HG02840 (cell line): ENCODE results near the gene APOLD1.
A peak's percentile ranks its signal among the peaks of the same experiment; 100 is the strongest.
"Not testable (repeated sequence)": the region's sequence is repeated elsewhere in the genome, so short reads cannot be mapped to it uniquely, and the experiment has no call there.

Experiments used
- ATAC-seq: cut with Tn5 transposase; IDR thresholded peaks from one replicate; pipeline ENCODE4 v1.9.1; 2021; ENCODE audit warnings: mild to moderate bottlenecking, moderate library complexity, moderate number of reproducible peaks; ENCODE audit not compliant: unreplicated experiment, low FRiP score

The APOLD1 gene

DNA sequence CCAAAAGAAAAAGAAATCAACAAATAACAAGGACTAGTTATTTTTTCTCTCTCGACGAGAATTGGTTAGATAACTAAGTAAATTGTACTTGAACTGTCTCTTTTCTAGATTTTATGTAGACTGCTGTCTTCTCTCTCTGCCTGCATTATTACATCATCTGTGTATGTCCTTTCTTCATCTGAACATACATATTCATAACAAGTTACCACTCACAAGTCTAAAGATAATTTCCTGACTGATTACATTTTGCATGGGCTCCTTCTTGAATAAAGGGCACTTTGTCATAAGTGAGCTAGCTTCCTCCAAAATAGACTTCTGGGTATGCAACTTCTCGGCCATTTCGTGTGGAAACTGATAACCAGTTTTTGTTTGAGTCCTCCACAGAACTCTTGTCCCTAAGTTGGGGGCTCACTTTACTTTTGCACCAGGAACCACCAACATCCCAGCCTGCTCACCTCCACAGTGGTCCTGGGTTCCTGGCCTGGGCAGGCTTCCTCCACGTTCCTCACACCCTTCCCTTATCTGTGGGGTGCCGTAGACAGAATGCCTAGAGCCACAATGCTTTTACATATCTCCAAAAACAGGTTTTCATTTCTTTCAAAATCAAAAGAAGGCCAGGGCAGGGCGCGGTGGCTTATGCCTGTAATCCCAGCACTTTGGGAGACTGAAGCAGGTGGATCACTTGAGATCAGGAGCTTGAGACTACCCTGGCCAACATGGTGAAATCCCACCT is 21.5 kb downstream of the APOLD1 start:
- ATAC-seq = no peak

DNA sequence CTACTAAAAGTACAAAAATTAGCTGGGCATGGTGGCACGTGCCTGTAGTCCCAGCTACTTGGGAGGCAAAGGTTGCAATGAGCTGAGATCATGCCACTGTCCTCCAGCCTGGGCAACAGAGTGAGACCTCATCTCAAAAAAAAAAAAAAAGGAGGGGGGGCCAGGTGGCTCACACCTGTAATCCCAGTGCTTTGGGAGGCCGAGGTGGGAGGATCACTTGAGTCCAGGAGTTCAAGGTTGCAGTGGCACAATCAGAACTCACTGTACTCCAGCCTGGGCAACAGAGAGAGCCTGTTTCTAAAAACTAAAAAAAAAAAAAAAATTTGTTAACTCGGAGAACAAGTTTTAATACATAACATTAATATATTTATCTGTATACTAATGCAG is 22.1 kb downstream of the APOLD1 start:
- not testable (repeated sequence) for ATAC-seq

DNA sequence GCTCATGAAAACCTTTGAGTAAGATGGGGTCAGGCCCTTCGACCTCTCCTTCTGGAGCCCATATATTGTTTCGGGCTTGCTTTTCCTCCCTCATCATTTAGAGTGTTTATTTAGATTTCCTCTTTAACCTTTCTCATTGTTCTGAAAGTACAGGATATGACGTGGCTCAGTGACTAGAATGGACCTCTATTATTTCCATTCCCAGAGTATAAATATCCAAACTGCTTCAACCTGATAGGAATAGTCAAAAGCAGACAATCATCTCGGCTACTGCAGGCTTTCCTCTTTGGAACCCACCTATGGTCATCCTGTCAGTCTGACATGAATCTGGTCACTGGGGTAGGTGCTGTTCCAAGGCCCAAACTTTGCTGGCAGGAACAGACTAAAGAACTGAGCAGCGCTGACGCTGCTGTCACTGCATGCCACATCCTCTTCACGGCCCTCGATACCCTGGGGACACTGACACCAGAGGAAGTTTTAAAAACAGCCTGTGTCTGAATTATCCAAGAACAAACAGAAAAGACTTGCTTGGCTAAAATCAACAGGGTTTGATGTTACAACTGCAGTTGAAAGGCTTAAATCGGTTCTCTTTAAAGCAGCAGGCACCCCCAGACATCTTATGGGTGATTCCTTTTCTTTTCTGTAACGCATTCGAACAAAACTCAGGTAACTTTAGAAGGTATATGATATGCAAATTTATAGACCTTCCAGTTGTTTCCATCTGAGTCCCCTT is 22.7 kb downstream of the APOLD1 start:
- peak; percentile 44 for ATAC-seq

DNA sequence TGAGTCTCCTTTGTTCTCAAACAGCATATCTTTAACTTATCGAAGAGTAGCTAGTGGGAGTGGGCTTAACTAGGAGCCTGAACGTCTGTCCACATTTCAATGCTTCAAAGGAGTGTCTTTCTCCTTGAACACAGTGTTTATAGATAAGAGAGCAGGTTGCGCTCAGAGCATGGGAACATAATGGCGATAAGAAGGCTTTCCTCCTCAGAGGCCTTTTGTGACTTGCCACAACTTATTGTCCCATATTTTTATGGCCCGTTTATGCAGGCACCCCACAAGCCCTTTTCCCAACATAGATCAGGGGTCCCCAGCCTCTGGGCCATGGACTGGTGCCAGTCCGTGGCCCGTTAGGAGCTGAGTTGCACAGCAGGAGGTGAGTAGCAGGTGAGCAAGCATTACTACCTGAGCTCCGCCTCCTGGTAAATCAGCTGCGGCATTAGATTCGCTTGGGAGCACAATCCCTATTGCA is 25.1 kb downstream of the APOLD1 start:
- no peak for ATAC-seq

DNA sequence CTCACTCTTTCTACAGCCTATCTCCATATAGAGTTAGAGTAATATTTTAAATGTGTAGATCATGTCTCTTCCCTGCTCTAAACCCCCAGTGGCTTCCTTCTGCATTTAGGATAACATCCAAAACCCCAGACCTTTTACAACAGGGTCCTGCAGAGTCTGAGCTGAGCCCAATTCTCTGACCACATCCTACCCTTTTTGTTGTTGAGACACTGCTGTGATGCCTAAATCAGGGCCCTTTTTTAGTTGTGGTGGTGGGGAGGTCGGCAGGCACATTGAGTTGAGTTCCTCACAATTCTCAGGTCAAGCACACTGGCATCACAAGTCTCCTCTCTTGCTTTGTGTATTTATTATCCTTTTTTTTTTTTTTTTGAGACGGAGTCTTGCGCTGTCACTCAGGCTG is 25.9 kb downstream of the APOLD1 start:
- ATAC-seq = no peak

DNA sequence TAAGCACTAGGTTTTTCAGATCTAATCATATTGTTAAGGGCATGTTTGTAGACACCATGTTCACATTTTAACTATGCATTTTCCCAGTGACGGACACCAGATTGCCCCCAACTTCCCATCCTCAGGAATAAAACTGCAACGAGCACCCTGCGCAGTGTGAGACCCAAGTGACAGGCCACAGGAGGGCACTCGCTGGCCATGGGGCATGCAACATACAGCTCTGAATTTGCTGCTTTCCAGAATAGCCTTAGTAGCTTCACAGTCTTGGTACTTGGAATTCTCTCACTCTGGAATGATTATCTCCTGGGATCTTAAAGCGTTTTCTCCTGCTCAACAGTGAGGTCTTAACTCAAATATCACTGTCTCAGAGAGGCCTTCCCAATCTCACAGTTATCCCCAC is 26.7 kb downstream of the APOLD1 start:
- ATAC-seq = no peak

DNA sequence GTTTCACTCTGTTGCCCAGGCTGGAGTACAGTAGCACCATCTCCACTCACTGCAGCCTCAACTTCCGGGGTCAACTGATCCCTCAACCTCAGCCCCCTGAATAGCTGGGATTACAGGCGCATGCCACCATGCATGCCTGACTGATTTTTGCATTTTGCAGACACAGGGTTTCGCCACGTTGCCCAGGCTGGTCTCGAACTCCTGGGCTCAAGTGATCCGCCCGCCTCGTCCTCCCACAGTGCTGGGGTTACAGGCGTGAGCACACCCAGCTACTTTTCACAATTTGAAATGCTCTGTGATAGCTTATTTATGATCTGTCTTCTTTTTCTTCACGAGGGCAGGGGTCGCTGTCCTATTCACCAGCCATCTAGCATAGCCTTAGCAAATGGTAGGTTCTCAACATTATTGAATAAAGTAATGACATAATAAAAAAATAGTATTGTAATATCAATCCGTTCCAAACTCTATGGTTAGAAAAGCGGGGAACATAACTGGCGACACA is 27.2 kb downstream of the APOLD1 start:
- ATAC-seq = no peak

DNA sequence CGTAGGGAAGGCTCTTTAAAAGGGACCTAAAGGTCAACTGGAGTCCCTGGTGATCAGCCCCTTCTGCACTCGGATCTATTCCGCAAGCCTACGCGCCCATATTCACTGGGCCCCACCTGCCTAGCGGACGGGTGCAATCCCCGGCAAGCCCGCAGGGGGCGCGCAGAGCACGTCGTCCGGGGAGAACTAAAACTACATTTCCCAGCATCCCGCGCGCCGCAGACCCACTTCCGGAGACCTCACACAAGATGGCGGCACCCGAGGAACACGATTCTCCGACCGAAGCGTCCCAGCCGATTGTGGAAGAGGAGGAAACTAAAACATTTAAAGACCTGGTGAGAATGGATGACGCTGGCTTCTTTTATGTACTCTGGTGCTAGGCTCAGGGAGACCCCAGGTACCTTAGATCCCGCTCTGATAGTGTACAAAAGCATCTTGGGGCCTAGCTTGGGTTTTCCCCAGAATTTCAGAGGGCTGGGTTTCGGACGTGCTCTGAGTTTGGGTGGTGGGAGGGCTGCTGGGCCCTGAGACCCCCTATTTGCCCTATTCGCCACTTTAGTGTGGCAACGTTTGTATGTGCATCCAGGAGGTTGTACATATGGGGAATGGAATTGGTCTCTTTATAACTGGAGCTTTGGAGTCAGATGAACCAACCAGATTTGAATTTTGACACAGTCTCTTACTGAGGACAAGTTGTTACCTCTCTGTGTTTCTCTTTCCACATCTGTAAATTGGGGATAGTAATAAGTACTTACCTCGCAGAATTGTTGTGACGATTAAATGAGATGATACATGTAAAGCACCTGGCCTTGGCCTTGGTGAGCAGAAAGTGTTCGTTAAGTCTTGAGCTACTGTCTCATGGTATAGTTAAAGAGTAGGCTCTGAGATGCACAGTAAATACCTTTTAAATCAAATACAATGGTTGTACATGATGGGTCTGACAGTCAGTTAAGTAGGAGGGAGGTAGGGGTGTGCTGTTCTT is 28.0 kb downstream of the APOLD1 start, which contains the start of gene DDX47:
Gene DDX47, plus strand, starts transcription at position 227 of the 982 bp plus-strand sequence. Its CDS starts 22 bp downstream, at position 249.
- ATAC-seq = peak; percentile 85

DNA sequence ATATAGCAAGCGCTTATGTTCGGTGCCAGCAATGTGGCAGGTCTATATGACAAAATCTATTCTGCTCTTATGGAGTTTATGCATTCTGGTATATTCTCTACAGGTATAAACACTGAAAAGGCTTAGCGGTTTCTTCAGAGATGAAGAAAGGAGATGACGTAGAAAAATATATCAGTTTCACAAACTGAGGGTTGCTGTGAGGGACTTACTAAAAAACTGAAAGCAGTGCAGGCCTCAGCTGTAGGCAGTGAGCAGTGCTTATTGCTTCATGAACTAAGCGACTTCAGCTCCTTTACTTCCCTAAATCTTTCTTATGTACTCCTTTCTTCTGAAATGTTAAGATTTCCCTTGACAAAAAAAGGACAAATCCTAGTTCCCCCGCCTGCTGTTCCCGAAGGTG is 32.2 kb downstream of the APOLD1 start:
- ATAC-seq = no peak

DNA sequence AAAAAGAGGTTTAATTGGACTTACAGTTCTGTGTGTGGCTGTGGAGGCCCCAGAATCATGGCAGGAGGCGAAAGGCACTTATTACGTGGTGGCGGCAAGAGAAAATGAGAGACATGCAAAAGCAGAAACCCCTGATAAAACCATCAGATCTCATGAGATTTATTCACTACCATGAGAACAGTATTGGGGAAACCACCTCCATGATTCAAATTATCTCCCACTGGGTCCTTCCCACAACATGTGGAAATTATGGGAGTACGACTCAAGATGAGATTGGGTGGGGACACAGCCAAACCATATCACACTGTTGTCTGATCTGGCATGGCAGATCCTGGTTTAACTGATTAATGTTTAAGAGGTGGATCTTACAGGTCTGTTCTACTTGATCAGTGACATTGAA is 33.2 kb downstream of the APOLD1 start:
- ATAC-seq = no peak

DNA sequence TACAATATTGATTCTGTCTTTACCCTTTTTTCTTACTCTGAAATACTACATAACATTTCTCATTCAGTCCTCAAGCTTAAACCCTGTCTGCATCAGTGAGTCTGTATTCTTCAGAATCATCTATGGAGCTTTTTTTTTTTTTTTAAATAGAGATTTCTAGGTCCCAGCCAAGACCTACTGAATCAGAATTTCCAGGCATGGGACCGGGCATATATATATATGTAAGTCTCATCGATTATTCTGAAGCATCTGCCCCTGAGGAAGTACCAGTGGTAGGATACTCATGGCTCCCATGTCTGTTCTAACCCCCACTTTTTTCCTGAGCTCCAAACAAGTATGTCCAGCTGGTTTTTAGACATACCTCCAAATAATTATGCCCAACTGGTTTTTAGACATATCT is 33.8 kb downstream of the APOLD1 start:
- ATAC-seq = no peak

DNA sequence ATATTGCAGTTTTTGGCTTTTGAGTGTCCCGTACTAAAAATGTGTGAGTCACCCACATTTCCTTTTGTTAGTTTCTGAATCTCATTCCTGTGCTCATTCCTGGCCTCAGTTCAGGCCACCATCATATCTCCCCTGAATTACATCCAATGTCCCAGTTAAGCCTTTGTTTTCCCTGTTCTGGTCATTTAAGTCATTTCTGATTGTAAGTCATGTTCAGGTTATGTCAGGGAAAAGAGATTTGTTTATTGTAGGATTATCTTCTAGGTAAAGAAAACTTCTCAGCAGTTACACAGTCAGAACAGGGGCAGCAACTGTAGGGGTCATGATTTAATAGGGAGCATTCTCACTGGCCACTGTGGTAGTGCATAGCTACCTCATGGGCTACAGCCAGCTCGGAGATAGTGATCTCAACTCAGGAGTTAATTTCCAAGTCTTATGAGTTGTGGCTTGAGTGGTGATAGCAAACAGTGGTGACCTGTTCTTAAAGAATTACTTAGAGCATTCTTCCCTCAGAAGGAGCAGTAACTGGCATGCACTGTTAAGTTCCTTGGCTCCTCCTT is 34.4 kb downstream of the APOLD1 start:
- no peak for ATAC-seq

DNA sequence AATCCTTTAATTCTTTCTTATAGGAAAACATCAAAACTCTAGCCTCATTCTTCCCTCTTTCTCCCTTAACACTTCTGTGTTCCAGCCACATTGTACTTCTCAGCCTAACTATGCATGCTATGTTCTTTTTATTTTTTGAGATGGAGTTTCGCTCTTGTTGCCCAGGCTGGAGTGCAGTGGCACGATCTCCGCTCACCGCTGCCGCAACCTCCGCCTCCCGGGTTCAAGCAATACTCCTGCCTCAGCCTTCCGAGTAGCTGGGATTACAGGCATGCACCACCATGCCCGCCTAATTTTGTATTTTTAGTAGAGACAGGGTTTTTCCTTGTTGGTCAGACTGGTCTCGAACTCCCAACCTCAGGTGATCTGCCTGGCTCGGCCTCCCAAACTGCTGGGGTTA is 34.9 kb downstream of the APOLD1 start:
- ATAC-seq = not testable (repeated sequence)

DNA sequence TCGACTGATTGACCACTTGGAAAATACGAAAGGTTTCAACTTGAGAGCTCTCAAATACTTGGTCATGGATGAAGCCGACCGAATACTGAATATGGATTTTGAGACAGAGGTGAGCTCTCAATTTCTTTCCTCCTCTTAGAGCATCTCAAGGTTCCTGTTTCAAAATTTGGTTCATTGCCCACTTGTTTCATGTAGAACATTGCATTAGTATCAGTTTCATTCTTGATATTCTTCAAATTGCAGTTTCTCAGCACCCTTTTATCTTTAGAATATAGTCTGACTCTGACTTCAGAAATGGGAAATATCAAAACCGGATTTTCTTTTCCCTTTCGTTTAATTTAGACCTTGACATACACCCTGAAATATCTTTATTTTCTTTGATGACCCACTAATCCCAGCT is 36.5 kb downstream of the APOLD1 start:
- no peak for ATAC-seq

DNA sequence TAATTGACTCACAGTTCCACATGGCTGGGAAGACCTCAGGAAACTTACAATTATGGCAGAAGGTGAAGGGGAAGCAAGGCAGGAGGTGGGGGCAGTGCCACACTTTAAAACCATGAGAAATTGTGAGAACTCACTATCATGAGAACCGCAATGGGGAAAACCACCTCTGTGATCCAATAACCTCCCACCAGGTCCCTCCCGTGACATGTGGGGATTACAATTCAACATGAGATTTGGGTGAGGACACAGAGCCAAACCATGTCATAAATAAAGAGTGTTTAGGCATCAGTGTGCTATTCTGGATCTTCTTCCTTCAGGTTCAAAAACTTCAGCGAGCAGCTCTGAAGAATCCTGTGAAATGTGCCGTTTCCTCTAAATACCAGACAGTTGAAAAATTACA is 37.4 kb downstream of the APOLD1 start:
- ATAC-seq = no peak

DNA sequence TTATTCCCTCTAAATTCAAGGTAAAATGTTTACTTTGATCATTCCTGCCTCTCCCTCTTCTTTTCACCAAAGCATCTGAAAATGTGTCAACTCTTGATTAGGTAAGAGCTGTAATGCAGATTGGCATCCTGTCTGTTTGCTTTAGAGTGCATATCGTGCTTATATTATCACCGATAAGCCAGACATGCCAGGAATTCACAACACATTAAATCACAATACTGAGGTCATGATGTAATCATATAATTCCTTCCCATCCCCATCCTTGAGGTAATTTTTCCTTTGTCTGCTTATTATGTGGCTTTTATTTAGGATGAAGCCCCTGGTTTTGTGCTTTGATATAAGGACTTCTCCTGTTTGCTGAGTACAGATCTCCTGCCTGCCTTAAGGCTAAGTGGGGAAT is 37.8 kb downstream of the APOLD1 start:
- ATAC-seq = no peak

DNA sequence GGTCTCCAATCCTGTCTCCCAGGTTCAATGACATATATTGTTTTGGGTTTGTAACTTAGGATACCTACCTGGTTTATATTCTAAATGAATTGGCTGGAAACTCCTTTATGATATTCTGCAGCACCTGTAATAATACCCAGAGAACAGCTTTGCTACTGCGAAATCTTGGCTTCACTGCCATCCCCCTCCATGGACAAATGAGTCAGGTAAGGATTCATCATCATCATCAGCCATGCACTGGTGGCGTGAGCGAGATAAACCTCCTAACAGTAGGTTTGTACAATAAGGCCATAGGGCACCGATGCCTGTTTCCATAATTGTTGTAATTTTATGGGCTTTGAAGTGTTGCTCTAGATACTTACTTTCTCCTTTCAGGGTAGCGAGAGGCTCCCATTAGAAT is 38.4 kb downstream of the APOLD1 start:
- ATAC-seq = no peak

DNA sequence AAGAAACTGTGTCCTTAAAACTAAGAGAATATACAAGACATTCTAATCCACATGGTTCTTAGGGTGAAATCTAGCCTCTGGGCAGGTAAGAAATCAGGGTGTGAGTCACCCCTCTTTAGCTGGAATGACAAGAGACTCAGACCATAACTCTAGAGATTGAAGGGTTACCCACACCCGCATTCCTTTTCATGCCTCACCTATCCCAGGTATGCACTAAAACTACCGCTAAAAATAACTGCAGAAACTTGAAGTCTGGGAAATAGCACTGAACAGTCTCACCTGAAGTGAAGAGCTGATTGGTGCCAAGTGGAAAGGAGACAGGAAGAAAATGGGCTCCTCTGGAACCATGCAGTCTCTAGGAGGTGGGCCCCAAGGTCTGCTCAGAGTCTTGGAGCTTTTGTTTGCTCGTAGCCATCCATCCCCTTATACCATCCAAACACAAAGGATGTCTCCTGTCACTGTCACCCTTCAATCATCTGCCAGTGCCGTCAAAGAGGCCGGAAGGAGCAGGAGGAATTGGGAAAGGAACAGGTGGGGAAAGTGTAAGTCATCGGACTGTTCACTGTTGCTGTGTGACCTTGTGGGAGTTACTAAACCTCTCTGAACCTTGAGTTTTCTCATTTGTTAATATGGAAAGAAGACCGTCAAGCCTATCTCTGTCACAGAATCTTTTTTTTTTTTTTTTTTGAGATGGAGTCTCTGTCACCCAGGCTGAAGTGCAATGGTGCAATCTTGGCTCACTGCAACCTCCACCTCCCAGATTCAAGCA is 50.1 kb downstream of the APOLD1 start:
- ATAC-seq = no peak

DNA sequence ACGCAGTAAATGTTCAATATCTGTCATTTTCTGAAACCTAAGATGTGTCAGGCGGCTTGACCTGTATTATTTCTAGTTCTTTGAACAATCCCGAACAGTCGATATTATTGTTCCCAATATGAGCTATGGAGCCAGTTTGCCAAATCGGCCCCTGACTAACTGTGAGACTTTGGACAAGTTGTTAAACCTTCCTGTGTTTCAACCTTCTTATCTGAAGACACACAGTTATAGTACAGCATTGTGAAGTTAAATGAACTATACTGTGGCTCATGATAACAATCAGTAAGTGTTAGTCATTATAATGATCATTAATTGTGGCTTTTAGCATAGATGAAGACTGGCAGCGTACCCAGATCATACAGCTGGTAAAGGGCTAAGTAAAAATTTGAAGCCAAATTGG is 51.1 kb downstream of the APOLD1 start:
- ATAC-seq = no peak
